HCT116 (cell line): ENCODE measurements around the gene SPG11. TPM values are rescaled to one million over a fixed set of nuclear protein-coding genes. Genes with fewer than 3 reads are reported as not detected.

Experiments used
- ATAC-seq: fragments of 200-7000 bp; cut with Tn5 transposase; 2 replicates; pipeline ENCODE4 v1.9.1; 2020; ENCODE audit warnings: mild to moderate bottlenecking, moderate library complexity
- BruUV-seq: library from RNA; stranded (reverse); fragments of 400-500 nt; replicated peaks from 2 replicates; lab custom pipeline; 2021; lab: Mats Ljungman, UMichigan
- CTCF ChIA-PET: fragments of 300-600 bp; sonication (Branson Sonifier 250); formaldehyde crosslinking; loops from one replicate; lab custom pipeline; 2021; ENCODE audit warnings: antibody characterized with exemption; lab: Charles Lee
- POLR2A ChIA-PET: fragments of 300-600, 350-600 bp; sonication (Branson Sonifier 250); formaldehyde crosslinking; loops from one replicate; lab custom pipeline; 2021; ENCODE audit warnings: antibody characterized with exemption; lab: Charles Lee
- RAD21 ChIA-PET, 2 experiments: fragments of 300-600 bp; sonication (Branson Sonifier 250); formaldehyde crosslinking; loops; one replicate each; lab custom pipeline; 2023; ENCODE audit warnings: low total read pairs in 2 of 2; ENCODE audit not compliant: uncharacterized antibody in 2 of 2, unreplicated experiment in 2 of 2, low non-redundant PET in 1 of 2; lab: Charles Lee
- DNase-seq: peaks from one replicate; pipeline ENCODE4 v3.0.0-alpha.2; 2010; ENCODE audit warnings: low read depth, low spot score
- H2AFZ ChIP-seq: fragments of 200-600 bp; shearing (Covaris generic), sonication (generic); 2 replicates; pipeline ENCODE4 v1.6.1; 2017; ENCODE audit warnings: low read depth, mixed run types, mixed read lengths, antibody characterized with exemption, low read length; ENCODE audit not compliant: poor library complexity, severe bottlenecking
- H3K27ac ChIP-seq: 2 replicates; pipeline ENCODE4 v1.5.1; 2012; ENCODE audit warnings: low read depth, low read length
- H3K27me3 ChIP-seq: fragments of 200-600 bp; sonication (generic); 2 replicates; pipeline ENCODE4 v1.6.1; 2016; ENCODE audit warnings: mixed run types, low read length, mixed read lengths; ENCODE audit not compliant: insufficient read depth
- H3K36me3 ChIP-seq, 2 experiments: fragments of 200-500 bp in 1 of 2; fragments of 200-600 bp in 1 of 2; sonication (Bioruptor generic) in 1 of 2; sonication (generic) in 1 of 2; 2 replicates each; pipeline versions ENCODE4 v1.5.1 to v1.6.1; 2014 to 2016; ENCODE audit warnings: low read length in 2 of 2, inconsistent platforms in 1 of 2, mixed read lengths in 1 of 2, mixed run types in 1 of 2; ENCODE audit not compliant: insufficient read depth in 2 of 2, control insufficient read depth in 1 of 2
- H3K4me1 ChIP-seq, 2 experiments: fragments of 200-600 bp in 1 of 2; sonication (generic) in 1 of 2; 2 replicates each; pipeline versions ENCODE4 v1.5.1 to v1.6.1; 2012 to 2017; ENCODE audit warnings: low read length in 2 of 2, inconsistent platforms in 1 of 2, mild to moderate bottlenecking in 1 of 2, mixed read lengths in 1 of 2, mixed run types in 1 of 2, moderate library complexity in 1 of 2; ENCODE audit not compliant: insufficient read depth in 2 of 2, control insufficient read depth in 1 of 2
- H3K4me2 ChIP-seq: fragments of 200-600 bp; sonication (generic); 2 replicates; pipeline ENCODE4 v1.6.1; 2017; ENCODE audit warnings: mixed run types, low read length, mixed read lengths
- H3K4me3 ChIP-seq, 2 experiments: fragments of 200-600 bp in 1 of 2; sonication (generic) in 1 of 2; replicated peaks in 1 of 2; 2 replicates each; pipeline ENCODE4 v1.5.1; 2011 to 2016; ENCODE audit warnings: low read length in 2 of 2, control low read depth in 1 of 2, low read depth in 1 of 2, mild to moderate bottlenecking in 1 of 2, mixed read lengths in 1 of 2, mixed run types in 1 of 2
- H3K79me2 ChIP-seq: fragments of 200-600 bp; sonication (generic); 2 replicates; pipeline ENCODE4 v1.6.1; 2017; ENCODE audit warnings: mild to moderate bottlenecking, mixed run types, low read length, moderate library complexity, mixed read lengths; ENCODE audit not compliant: insufficient read depth
- H3K9ac ChIP-seq: fragments of 200-600 bp; sonication (generic); 2 replicates; pipeline ENCODE4 v1.6.1; 2016; ENCODE audit warnings: low read length, mixed read lengths
- H3K9me2 ChIP-seq: fragments of 200-600 bp; sonication (generic), shearing (Covaris generic); 2 replicates; pipeline ENCODE4 v1.6.1; 2017; ENCODE audit warnings: mixed run types, mild to moderate bottlenecking, moderate library complexity; ENCODE audit not compliant: insufficient read depth
- H3K9me3 ChIP-seq, 2 experiments: fragments of 200-500 bp in 1 of 2; fragments of 200-600 bp in 1 of 2; sonication (Bioruptor generic) in 1 of 2; sonication (generic) in 1 of 2; 2 replicates each; pipeline ENCODE4 v1.6.1; 2014 to 2017; ENCODE audit warnings: low read length in 2 of 2, mixed read lengths in 2 of 2, inconsistent platforms in 1 of 2, low read depth in 1 of 2, mild to moderate bottlenecking in 1 of 2, mixed run types in 1 of 2, moderate library complexity in 1 of 2; ENCODE audit not compliant: control insufficient read depth in 1 of 2, insufficient read depth in 1 of 2
- H4K20me1 ChIP-seq: fragments of 200-600 bp; sonication (generic), shearing (Covaris generic); 2 replicates; pipeline ENCODE4 v1.6.1; 2017; ENCODE audit warnings: mixed run types, mild to moderate bottlenecking, moderate library complexity; ENCODE audit not compliant: insufficient read depth
- CBX3 ChIP-seq: IDR thresholded peaks from 2 replicates; pipeline ENCODE4 v1.6.1; 2012; ENCODE audit warnings: low read depth
- CEBPB ChIP-seq: IDR thresholded peaks from 2 replicates; pipeline ENCODE4 v1.6.1; 2012; ENCODE audit warnings: low read depth
- CTCF ChIP-seq, 3 experiments: fragments of 200-600 bp in 1 of 3; sonication (generic) in 1 of 3; IDR thresholded peaks in 2 of 3; conservative IDR thresholded peaks in 1 of 3; 2 replicates each; pipeline ENCODE4 v1.5.1; 2012 to 2017; ENCODE audit warnings: low read depth in 2 of 3, low read length in 2 of 3, antibody characterized with exemption in 1 of 3, borderline replicate concordance in 1 of 3, control low read depth in 1 of 3, mild to moderate bottlenecking in 1 of 3, mixed read lengths in 1 of 3, mixed run types in 1 of 3, moderate library complexity in 1 of 3; ENCODE audit not compliant: insufficient read depth in 1 of 3
- EGR1 ChIP-seq: IDR thresholded peaks from 2 replicates; pipeline ENCODE4 v1.6.1; 2012; ENCODE audit warnings: low read depth
- EZH2phosphoT487 ChIP-seq: fragments of 200-600 bp; IDR thresholded peaks from 2 replicates; pipeline ENCODE4 v1.6.1; 2018; ENCODE audit warnings: antibody characterized with exemption, borderline replicate concordance
- FOSL1 ChIP-seq: IDR thresholded peaks from 2 replicates; pipeline ENCODE4 v1.6.1; 2012; ENCODE audit warnings: low read depth
- JUND ChIP-seq: IDR thresholded peaks from 2 replicates; pipeline ENCODE4 v1.6.1; 2012
- MAX ChIP-seq: IDR thresholded peaks from 2 replicates; pipeline ENCODE4 v1.6.1; 2012
- POLR2A ChIP-seq: IDR thresholded peaks from 2 replicates; pipeline ENCODE4 v1.7.0; 2011; ENCODE audit warnings: borderline replicate concordance; ENCODE audit not compliant: insufficient read depth, insufficient read length; ENCODE audit errors: extremely low read depth
- POLR2AphosphoS5 ChIP-seq: IDR thresholded peaks from 2 replicates; pipeline ENCODE4 v1.6.1; 2011; ENCODE audit warnings: mild to moderate bottlenecking, low read depth, low read length, moderate library complexity
- RAD21 ChIP-seq: IDR thresholded peaks from 2 replicates; pipeline ENCODE4 v1.6.1; 2012; ENCODE audit warnings: low read depth, mild to moderate bottlenecking
- REST ChIP-seq: IDR thresholded peaks from 2 replicates; pipeline ENCODE4 v1.6.1; 2012; ENCODE audit warnings: low read depth
- SIN3A ChIP-seq: IDR thresholded peaks from 2 replicates; pipeline ENCODE4 v1.6.1; 2012; ENCODE audit warnings: low read depth
- SRF ChIP-seq: IDR thresholded peaks from 2 replicates; pipeline ENCODE4 v1.6.1; 2012; ENCODE audit warnings: low read depth
- TCF7L2 ChIP-seq: IDR thresholded peaks from 2 replicates; pipeline ENCODE4 v1.7.0; 2011; ENCODE audit warnings: borderline replicate concordance, inconsistent platforms; ENCODE audit not compliant: insufficient read depth, insufficient read length; ENCODE audit errors: extremely low read depth
- YY1 ChIP-seq: IDR thresholded peaks from 2 replicates; pipeline ENCODE4 v1.6.1; 2011; ENCODE audit warnings: low read length, low read depth, moderate library complexity, mild to moderate bottlenecking; ENCODE audit not compliant: insufficient replicate concordance; ENCODE audit errors: extremely low read depth
- ZFX ChIP-seq: fragments of 450-650 bp; IDR thresholded peaks from 2 replicates; pipeline ENCODE4 v1.6.1; 2017
- ZNF274 ChIP-seq: fragments of 200-500 bp; sonication (Bioruptor generic); IDR thresholded peaks from 2 replicates; pipeline ENCODE4 v1.6.1; 2014; ENCODE audit warnings: mild to moderate bottlenecking, low read depth, low read length, inconsistent platforms
- intact Hi-C: fragments of 100-400 bp; cut with micrococcal nuclease; formaldehyde crosslinking; loops from 2 replicates; pipeline ENCODE4 v1.10.0; 2022
- total RNA-seq: library from RNA; stranded (reverse); gene quantifications from one replicate; pipeline ENCODE4 v1.2.1, GENCODE V29; 2021; ENCODE audit not compliant: unreplicated experiment
- TF ChIP-seq, protein P1 (sequence below): IDR thresholded peaks from 2 replicates; pipeline ENCODE4 v1.6.1; 2011; ENCODE audit warnings: mild to moderate bottlenecking, low read length, moderate library complexity; ENCODE audit not compliant: insufficient replicate concordance; ENCODE audit errors: extremely low read depth

SPG11 gene
- total RNA-seq, 1 experiment from 2014 or later = 34.8 TPM

GRCh38 chr15:44711096-44711742 lies 47.8 kb upstream of the SPG11 start, which contains the start of the genes B2M and PATL2:
Gene B2M, plus strand, starts transcription at chr15:44711517. Its CDS starts 30 bp downstream, at chr15:44711547.
Gene PATL2, minus strand, starts transcription at chr15:44711323. Its CDS starts 34,833 bp downstream, at chr15:44676490.
- Histone ChIP-seq H3K9me2 (no peaks in the 10 kb centered on the region), H2AFZ (peak within 1 kb of the TSS; percentile 90), H3K79me2 (peaks cover 41% of the 10 kb centered on the region), H3K4me3 (peak within 1 kb of the TSS; percentile 84 to 93), H3K27me3 (no peaks in the 10 kb centered on the region), H3K4me2 (peak within 1 kb of the TSS; percentile 83), H3K4me1 (peaks cover 11 to 29% of the 10 kb centered on the region in 2 experiments; a peak in 3 of 4 replicates), H4K20me1 (no peaks in the 10 kb centered on the region), H3K27ac (peak within 1 kb of the TSS; percentile 69), H3K9me3 (no peaks in the 10 kb centered on the region), H3K9ac (peak within 1 kb of the TSS; percentile 74), H3K36me3 (peaks cover 10 to 13% of the 10 kb centered on the region in 2 experiments; a peak in 3 of 4 replicates)
- DNase-seq (peak; percentile 90), ATAC-seq (peak; percentile 91)
- POLR2A ChIA-PET = interaction anchor here (0.5 to 7.0 kb wide), 15 partner anchors 10 to 174 kb away, joined by 3 to 106 read pairs (median 5); partner anchors contain the start of genes EIF3J, SPG11 and TRIM69
- RAD21 ChIA-PET = interaction anchor here (1.0 to 1.1 kb wide), 2 partner anchors 48 kb away, joined by 5 read pairs; partner anchors contain the start of gene SPG11 (in 2 of the 2)
- intact Hi-C loops = loop anchor here (1.0 kb wide), 1 partner anchor 48 kb away; the partner anchor contains the start of gene SPG11
- CTCF ChIA-PET = interaction anchor here (0.6 to 1.9 kb wide), 7 partner anchors 10 to 174 kb away, joined by 3 to 18 read pairs (median 3); partner anchors contain the start of genes EIF3J and SPG11
- no TSS peak for BruUV-seq
- TF ChIP-seq EZH2phosphoT487 (no peak), POLR2A (peak; percentile 98), TCF7L2 (no peak), ZNF274 (no peak), POLR2AphosphoS5 (peak; percentile 100), MAX (no peak; the same call in 1 of the 2 replicates), CEBPB (no peak), EGR1 (no peak), CBX3 (no peak), CTCF (IDR thresholded peaks at IDR 0.05 in 2 of 3, conservative IDR thresholded peaks at IDR 0.05 in 1 of 3; ENCODE audit: borderline replicate concordance in 1 of 3, insufficient read depth in 1 of 3, low read depth in 2 of 3, low read length in 2 of 3) (no peak), RAD21 (0 out of 2 replicates have a peak, but pooled peaks have one; percentile 10), SRF (no peak), YY1 (no peak), ZFX (peak; percentile 47; the same call in 1 of the 2 replicates), REST (no peak), SIN3A (peak; percentile 95), FOSL1 (no peak), JUND (no peak)
- TF ChIP-seq, protein P1, sequence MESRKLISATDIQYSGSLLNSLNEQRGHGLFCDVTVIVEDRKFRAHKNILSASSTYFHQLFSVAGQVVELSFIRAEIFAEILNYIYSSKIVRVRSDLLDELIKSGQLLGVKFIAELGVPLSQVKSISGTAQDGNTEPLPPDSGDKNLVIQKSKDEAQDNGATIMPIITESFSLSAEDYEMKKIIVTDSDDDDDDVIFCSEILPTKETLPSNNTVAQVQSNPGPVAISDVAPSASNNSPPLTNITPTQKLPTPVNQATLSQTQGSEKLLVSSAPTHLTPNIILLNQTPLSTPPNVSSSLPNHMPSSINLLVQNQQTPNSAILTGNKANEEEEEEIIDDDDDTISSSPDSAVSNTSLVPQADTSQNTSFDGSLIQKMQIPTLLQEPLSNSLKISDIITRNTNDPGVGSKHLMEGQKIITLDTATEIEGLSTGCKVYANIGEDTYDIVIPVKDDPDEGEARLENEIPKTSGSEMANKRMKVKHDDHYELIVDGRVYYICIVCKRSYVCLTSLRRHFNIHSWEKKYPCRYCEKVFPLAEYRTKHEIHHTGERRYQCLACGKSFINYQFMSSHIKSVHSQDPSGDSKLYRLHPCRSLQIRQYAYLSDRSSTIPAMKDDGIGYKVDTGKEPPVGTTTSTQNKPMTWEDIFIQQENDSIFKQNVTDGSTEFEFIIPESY = no peak
